Measurements from ENCODE around the gene COL6A2.
"Not testable (repeated sequence)": the region's sequence is repeated elsewhere in the genome, so short reads cannot be mapped to it uniquely, and the experiment has no call there.

The COL6A2 gene

GRCh38 chr21:46130831-46131587, 33.1 kb downstream of the COL6A2 start:
- in situ Hi-C loops (cut with MboI; ENCODE audit: low pct_unique_long_range_greater_than_20kb, low sequenced_read_pairs), result no loop called here

GRCh38 chr21:46131588-46131837, 33.6 kb downstream of the COL6A2 start:
- in situ Hi-C loops (cut with MboI; ENCODE audit: low pct_unique_long_range_greater_than_20kb, low sequenced_read_pairs), result no loop called here

More at GRCh38 chr21:46130831-46131587, 33.1 kb downstream of the COL6A2 start:
- no peak for DNase-seq

GRCh38 chr21:46131838-46132651, 34.1 kb downstream of the COL6A2 start:
- DNase-seq, result no peak
- in situ Hi-C loops (cut with MboI; ENCODE audit: low pct_unique_long_range_greater_than_20kb, low sequenced_read_pairs), result no loop called here

More at GRCh38 chr21:46131588-46131837, 33.6 kb downstream of the COL6A2 start:
- DNase-seq, result no peak

GRCh38 chr21:46135782-46136395, 38.0 kb downstream of the COL6A2 start:
- in situ Hi-C loops (cut with MboI; ENCODE audit: low pct_unique_long_range_greater_than_20kb, low sequenced_read_pairs), result no loop called here

GRCh38 chr21:46136739-46137349, 38.9 kb downstream of the COL6A2 start:
- no peak for DNase-seq
- in situ Hi-C loops (cut with MboI; ENCODE audit: low pct_unique_long_range_greater_than_20kb, low sequenced_read_pairs), result no loop called here

More at GRCh38 chr21:46135782-46136395, 38.0 kb downstream of the COL6A2 start:
- DNase-seq, result no peak

GRCh38 chr21:46137908-46138307, 40.0 kb downstream of the COL6A2 start:
- in situ Hi-C loops (cut with MboI; ENCODE audit: low pct_unique_long_range_greater_than_20kb, low sequenced_read_pairs), result no loop called here
- no peak for DNase-seq

- no peak for DNase-seq
- in situ Hi-C loops (cut with MboI; ENCODE audit: low pct_unique_long_range_greater_than_20kb, low sequenced_read_pairs), result no loop called here
These were observed 40.6 kb downstream of the COL6A2 start for GRCh38 chr21:46138383-46138970.

GRCh38 chr21:46139686-46140085, 41.8 kb downstream of the COL6A2 start:
- in situ Hi-C loops (cut with MboI; ENCODE audit: low pct_unique_long_range_greater_than_20kb, low sequenced_read_pairs), result no loop called here
- DNase-seq, result no peak

- DNase-seq; in situ Hi-C loops (cut with MboI; ENCODE audit: low pct_unique_long_range_greater_than_20kb, low sequenced_read_pairs): not testable (repeated sequence)
These were observed 42.6 kb downstream of the COL6A2 start for GRCh38 chr21:46140352-46141003.

GRCh38 chr21:46141767-46142581, 44.1 kb downstream of the COL6A2 start:
- no peak for DNase-seq
- in situ Hi-C loops (cut with MboI; ENCODE audit: low pct_unique_long_range_greater_than_20kb, low sequenced_read_pairs), result no loop called here

- in situ Hi-C loops (cut with MboI; ENCODE audit: low pct_unique_long_range_greater_than_20kb, low sequenced_read_pairs), result no loop called here
- DNase-seq, result no peak
These were observed 44.9 kb downstream of the COL6A2 start for GRCh38 chr21:46142582-46143473.

- DNase-seq, result no peak
- in situ Hi-C loops (cut with MboI; ENCODE audit: low pct_unique_long_range_greater_than_20kb, low sequenced_read_pairs), result no loop called here
These were observed 46.7 kb downstream of the COL6A2 start for GRCh38 chr21:46144464-46145070.

GRCh38 chr21:46145159-46145839, 47.4 kb downstream of the COL6A2 start:
- in situ Hi-C loops (cut with MboI; ENCODE audit: low pct_unique_long_range_greater_than_20kb, low sequenced_read_pairs), result no loop called here
- DNase-seq, result no peak

GRCh38 chr21:46145840-46146691, 48.2 kb downstream of the COL6A2 start:
- in situ Hi-C loops (cut with MboI; ENCODE audit: low pct_unique_long_range_greater_than_20kb, low sequenced_read_pairs), result no loop called here
- no peak for DNase-seq

- no peak for DNase-seq
- in situ Hi-C loops (cut with MboI; ENCODE audit: low pct_unique_long_range_greater_than_20kb, low sequenced_read_pairs), result no loop called here
These were observed 48.9 kb downstream of the COL6A2 start for GRCh38 chr21:46146856-46147255.

Data from KBM-7 (cell line).